NT2/D1 (cell line): ENCODE data around the gene PMM2.

Experiments used
- SUZ12 ChIP-seq: IDR thresholded peaks from 2 replicates; pipeline ENCODE4 v1.6.1; 2011; ENCODE audit not compliant: insufficient read length, insufficient read depth; ENCODE audit errors: extremely low read depth
- YY1 ChIP-seq: IDR thresholded peaks from 2 replicates; pipeline ENCODE4 v1.6.1; 2011; ENCODE audit not compliant: insufficient read length, insufficient read depth
- ZNF274 ChIP-seq: IDR thresholded peaks from 2 replicates; pipeline ENCODE4 v1.6.1; 2011; ENCODE audit warnings: mild to moderate bottlenecking, low read depth, low read length

GRCh38 chr16:8760021-8760420 lies 37.6 kb upstream of the PMM2 start:
- TF ChIP-seq YY1 (no peak), SUZ12 (no peak), ZNF274 (no peak)
